NCI-H524 (cell line): ENCODE results near the gene TCEA2.
A peak's percentile ranks its signal among the peaks of the same experiment; 100 is the strongest.
"Not testable (repeated sequence)": the region's sequence is repeated elsewhere in the genome, so short reads cannot be mapped to it uniquely, and the experiment has no call there.

Source experiments
- DNase-seq, 2 experiments: peaks; one replicate each; lab custom pipeline; 2025; lab: John Stamatoyannopoulos, UW

The TCEA2 gene

GRCh38 chr20:64108731-64109681 lies 46.0 kb downstream of the TCEA2 start:
- no peak for DNase-seq

GRCh38 chr20:64109831-64110391 lies 46.9 kb downstream of the TCEA2 start:
- no peak for DNase-seq

GRCh38 chr20:64110411-64111068 lies 47.5 kb downstream of the TCEA2 start:
- DNase-seq = no peak

GRCh38 chr20:64111841-64112641 lies 49.0 kb downstream of the TCEA2 start:
- DNase-seq = no peak

GRCh38 chr20:64112691-64113443 lies 49.9 kb downstream of the TCEA2 start:
- no peak for DNase-seq

- no peak for DNase-seq
Measured at GRCh38 chr20:64113444-64113775, 50.4 kb downstream of the TCEA2 start.

- no peak for DNase-seq
Measured at GRCh38 chr20:64113796-64114355, 50.9 kb downstream of the TCEA2 start.

- no peak for DNase-seq
Measured at GRCh38 chr20:64114356-64114971, 51.5 kb downstream of the TCEA2 start.

- DNase-seq = peak in 1 of 2 experiments; percentile 17
Measured at GRCh38 chr20:64115171-64115911, 52.3 kb downstream of the TCEA2 start.

- no peak for DNase-seq
Measured at GRCh38 chr20:64116016-64116415, 53.0 kb downstream of the TCEA2 start.

GRCh38 chr20:64116541-64117431 lies 53.8 kb downstream of the TCEA2 start:
- no peak for DNase-seq

- DNase-seq = not testable (repeated sequence)
Measured at GRCh38 chr20:64117432-64117777, 54.4 kb downstream of the TCEA2 start.

GRCh38 chr20:64119301-64119680 lies 56.3 kb downstream of the TCEA2 start:
- DNase-seq = no peak

- no peak for DNase-seq
Measured at GRCh38 chr20:64119681-64120341, 56.8 kb downstream of the TCEA2 start.

GRCh38 chr20:64121586-64121985 lies 58.6 kb downstream of the TCEA2 start:
- no peak for DNase-seq
